ENCODE data around the gene ST8SIA6. TPM values are rescaled to one million over a fixed set of nuclear protein-coding genes. Genes with fewer than 3 reads are reported as not detected.

Gene ST8SIA6, protein sequence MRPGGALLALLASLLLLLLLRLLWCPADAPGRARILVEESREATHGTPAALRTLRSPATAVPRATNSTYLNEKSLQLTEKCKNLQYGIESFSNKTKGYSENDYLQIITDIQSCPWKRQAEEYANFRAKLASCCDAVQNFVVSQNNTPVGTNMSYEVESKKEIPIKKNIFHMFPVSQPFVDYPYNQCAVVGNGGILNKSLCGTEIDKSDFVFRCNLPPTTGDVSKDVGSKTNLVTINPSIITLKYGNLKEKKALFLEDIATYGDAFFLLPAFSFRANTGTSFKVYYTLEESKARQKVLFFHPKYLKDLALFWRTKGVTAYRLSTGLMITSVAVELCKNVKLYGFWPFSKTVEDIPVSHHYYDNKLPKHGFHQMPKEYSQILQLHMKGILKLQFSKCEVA
- total RNA-seq (2022; extraction: Qiagen RNA extraction; ENCODE audit: low read depth), result 0.08 to 0.14 TPM (median 0.10 TPM) in 3 of 5 replicates, not detected in the others

DNA sequence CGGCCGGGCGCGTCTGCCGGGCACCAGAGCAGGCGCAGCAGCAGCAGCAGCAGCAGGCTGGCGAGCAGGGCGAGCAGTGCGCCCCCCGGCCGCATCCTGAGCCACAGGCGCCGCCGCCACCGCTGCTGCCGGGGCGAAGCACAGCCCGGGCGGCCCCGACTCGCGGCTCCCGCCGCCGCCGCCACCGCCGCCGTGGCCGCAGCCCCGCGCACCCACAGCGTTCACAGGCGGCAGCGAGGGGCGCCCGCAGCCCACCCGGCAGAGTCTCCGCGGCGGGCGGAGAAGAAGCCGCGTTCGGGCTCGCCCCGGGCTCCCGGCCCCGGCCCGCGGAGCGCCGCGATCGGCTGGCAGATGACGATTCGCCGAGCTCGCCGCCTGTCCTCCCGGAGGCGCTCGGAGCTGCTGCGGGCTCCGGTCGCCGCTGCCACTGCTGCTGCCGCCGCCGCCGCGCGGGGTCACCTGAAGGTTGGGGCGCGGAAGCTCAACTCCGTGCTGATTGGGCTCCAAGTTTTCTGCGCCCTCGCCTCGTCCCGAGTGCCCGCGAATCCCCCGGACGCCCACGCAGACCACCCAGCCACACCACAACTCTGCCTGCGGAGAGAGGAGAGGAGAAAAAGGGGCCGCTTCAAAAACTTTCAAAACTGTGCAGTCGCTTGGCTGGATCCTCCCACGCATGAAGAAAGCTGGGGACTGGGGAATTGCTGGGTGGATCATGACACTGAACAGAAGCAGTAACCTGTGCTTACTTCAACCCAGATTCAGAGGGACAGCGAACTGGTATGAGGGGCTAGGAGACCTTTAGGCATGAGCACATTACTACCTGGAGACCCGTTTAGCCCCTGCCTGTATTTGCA is at the start of gene ST8SIA6:
TSS of gene ST8SIA6 (minus strand) at position 435 of the 854 bp plus-strand sequence. CDS start at position 95, 340 bp downstream.

Other genes with a start within 250 kb of the ST8SIA6 start
- 1,759 to 2,044 TPM (median 1,980 TPM) in 5 replicates for gene VIM, start 226.4 kb downstream of the ST8SIA6 start, total RNA-seq (2022; extraction: Qiagen RNA extraction; ENCODE audit: low read depth)
- gene HACD1, start 162.8 kb upstream of the ST8SIA6 start, total RNA-seq (2022; extraction: Qiagen RNA extraction; ENCODE audit: low read depth), result 40.3 to 62.4 TPM (median 57.9 TPM) in 5 replicates
- gene STAM, start 189.6 kb upstream of the ST8SIA6 start, total RNA-seq (2022; extraction: Qiagen RNA extraction; ENCODE audit: low read depth), result 19.5 to 29.8 TPM (median 27.9 TPM) in 5 replicates

Measured in A549 treated with RU486 at 1 μM for 4 hours (cell line).